Measurements from ENCODE around the gene IL17RA. TPM values are rescaled to one million over a fixed set of nuclear protein-coding genes. Genes with fewer than 3 reads are reported as not detected.

The IL17RA gene
- polyA plus RNA-seq, 12 donors: 2.9 to 11.8 (median 4.6) TPM; not detected in 1

DNA sequence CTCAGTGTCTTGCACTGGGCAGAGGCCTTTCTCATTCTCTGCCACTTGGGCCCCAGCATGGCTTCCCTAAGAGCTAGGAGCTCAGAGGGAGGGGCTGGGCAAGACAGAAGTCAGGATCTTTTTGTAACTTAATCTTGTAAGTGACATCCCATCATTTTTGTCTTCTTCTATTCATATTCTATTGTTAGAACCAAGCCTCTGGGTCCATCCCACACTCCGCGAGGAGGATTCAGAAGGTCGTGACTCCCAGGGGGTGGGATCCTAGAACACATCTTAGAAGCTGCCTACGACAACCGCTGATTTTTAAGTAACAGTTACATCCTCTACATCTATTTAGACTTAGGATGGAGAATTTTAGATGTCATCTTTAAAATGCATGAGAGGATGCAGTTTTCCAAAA lies 1.5 kb upstream of the IL17RA start:
- DNase-seq: no peak

DNA sequence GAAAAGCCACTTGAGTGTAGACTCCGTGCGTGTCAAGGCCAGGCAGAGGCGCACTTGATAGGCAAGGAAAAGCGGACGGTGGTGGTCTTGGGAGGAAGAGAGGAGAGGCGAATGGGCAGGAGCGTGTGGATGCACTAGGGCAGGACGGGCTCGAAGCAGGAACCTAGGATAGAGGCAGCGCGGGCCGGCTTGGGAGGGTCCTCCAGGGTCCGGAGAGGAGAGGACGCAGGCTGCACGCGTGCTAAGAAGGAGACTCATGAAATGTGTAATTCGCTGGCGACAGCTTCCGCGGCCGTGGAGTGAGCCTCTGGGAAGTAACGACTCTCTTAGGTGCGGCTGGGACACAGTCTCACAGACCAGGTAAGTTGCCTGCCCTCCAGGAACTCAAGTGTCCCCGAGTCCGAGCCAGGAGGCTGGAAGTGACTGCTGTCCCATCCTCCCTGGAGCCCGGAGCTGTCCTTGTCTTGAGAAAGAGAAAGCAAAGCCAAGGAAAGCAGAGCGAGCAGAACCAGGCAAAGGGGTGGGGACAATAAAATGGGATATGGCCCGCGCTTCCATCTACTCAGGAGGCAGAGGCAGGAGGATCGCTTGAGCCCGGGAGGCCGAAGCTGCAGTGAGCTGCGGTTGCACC lies 874 bp upstream of the IL17RA start:
- DNase-seq: no peak

DNA sequence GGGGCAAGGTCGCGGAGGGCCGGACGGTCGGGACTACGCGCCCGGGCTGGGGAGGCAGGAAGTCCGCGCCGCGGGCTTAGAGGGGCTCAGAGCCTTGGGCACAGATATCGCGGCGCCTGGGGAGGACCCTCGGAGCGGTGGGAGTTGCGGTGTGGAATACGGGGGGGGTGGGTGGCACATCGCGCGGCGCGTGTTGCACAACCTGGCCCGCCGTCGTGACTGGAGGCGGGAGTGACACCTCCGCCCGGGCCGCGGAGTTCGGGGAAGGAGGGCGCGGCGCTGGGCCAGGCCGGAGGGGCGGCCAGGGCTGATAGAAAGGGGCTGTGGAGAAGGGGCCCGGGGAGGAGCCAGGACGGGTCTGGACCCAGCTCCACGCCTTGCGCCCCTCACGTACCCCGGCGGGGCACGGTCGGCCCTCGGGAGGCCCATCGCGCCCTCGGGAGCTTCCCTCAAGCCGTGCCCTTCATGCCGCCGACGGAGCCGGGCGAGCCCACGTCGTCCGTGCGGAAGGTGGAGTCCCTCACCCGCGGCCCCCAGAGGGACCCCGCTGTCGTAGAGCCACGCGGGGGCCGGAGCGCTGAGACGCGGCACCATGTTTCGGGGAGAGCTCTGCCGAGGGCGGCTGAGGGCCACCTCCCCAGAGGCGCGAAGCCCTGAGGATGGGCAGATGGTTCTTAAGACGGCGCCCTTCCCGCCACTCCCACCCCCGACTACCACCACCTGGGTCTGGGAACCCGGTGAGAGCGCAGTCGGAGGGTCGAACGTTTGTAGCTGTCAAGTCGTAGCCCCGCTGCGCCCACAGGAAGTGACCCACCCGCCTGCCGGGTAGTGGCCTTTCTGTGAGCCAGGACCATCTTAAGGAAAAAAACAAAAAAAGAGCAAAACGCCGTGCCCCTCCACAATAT lies 729 bp downstream of the IL17RA start:
- no peak for DNase-seq

DNA sequence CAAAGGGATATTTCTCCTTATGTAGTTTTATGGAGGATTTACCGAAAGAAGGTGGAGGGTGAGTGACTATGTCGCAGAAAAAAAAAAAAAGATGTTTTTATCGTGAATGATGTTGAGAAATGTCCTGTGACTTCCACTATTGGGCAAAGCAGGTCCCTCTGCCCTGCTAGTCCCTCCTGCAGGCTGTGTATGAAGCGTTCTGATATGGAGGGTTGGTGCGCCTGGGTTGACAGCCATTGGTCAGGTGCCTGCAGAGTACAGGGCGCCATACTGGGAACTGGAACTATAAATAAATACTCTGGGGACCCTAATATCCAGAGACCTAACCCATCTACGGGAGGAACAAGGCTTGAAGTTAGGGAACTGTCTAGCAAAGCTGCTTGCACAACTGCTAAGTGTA lies 1.5 kb downstream of the IL17RA start:
- no peak for DNase-seq

DNA sequence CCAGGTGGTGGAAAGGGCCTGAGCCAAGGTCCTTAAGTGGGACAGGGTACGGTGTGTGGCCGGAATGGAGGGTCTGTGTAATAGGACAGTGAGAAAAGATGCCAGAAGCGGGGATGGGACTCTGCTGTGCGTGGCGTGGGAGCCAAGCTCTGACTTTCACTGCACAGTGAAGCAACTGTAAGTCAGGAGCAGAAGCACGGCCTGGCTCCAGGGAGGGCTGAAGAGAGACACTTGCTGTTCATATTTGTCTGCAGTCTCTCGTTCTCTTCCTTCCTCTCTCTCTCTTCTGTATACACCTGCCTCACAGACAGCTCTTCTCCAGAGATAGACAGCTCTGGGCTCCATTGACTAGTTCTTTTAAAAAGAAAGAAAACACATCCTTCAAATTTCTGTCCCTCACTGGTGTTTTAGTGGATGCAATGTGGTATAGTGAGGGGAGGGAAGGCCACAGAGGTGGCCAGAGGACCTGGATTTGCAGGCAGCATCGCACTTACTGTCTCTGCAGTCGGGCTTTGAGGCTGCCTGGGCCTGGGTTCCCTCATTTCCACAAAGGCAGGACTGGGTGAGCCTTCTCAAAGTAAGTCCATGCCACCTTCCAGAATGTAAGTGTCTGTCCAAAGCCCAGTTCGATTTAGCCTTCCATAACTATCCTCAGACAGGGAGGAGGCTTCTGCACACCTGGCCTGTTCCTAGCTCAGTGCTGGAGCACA lies 2.1 kb downstream of the IL17RA start:
- DNase-seq: no peak

DNA sequence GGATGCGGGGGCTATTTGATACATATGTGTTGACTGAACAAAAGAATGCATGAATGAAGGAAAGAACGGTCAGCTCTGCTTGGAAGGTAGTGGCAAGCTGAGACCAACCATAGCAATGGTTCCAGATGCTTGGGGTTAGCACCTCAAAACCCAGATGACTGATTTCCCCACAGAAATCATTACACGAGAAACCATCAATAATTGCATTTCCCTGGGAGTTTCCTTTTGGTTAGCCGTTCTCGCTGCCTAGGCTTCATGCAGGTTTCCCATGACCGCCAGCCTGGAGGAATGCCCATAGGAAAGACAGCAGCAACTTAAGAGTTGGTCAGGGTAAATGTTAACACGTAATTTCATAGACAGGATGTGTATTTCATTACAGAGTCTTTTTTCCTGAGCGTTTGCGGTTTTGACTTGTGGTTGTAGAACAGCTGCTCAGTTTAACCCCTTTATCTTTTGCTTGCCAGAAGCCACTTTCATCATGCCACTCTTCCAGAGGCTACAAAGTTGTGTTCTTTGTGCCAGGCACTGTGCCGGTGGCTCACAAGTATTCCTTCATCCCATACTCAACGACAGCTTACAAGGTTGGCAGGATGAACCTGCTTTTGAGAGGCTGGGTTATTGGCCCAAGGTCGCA lies 2.8 kb downstream of the IL17RA start:
- DNase-seq: no peak

DNA sequence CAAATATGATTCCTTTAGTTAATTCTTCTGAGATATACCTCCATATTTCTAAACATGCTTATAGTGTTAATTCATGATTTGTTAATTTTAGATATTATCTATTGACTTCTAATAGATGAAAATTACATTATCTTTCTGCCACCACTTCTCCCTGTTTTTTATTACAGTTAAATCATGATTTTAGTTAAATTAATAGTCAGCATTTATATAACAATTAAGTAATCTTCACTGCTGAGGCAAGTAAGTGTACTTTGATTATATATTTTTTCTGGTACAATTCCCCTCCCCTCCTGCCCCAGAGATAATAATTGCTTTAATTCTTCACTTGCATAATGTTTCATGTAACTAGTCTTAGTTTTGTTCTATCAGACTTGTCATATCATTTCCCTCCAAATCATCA lies 5.8 kb downstream of the IL17RA start:
- no peak for DNase-seq

DNA sequence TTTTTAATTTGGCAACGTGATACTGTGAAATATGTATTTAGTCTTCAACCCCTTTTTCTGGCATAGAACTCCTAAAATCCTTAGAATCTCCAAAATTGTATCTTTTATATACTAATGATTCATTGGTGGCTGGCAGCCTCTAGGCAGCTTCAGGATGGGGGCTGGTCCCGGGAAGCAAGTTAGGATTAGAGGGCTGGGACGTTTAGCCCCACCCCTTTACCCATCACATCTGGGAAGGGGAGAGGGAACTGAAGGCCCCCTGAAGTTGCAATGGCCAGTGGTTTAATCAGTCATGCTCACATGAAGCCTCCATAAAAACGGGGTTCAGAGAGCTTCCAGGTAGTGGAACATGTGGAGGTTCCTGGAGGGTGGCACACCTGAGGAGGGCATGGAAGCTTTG lies 7.1 kb downstream of the IL17RA start:
- DNase-seq: no peak

DNA sequence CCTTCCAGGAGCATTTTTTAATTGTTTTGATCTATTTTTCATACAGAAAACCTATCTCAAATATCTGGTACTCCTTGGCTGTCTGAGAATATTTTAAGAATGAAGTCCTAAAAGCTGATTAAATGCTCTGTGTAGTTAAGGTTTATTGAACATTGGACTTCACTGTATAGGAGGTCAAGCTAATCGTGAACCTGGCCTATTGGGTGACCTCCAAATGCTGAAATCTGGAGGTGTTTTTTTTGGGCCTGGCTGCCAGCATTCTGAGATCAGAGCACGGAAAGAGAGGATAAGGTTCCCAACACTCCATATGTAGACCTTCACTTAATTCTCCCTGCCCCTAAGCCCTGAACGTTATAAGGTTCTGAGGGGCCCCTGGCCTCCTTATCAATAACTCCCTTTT lies 8.3 kb downstream of the IL17RA start:
- DNase-seq: no peak

DNA sequence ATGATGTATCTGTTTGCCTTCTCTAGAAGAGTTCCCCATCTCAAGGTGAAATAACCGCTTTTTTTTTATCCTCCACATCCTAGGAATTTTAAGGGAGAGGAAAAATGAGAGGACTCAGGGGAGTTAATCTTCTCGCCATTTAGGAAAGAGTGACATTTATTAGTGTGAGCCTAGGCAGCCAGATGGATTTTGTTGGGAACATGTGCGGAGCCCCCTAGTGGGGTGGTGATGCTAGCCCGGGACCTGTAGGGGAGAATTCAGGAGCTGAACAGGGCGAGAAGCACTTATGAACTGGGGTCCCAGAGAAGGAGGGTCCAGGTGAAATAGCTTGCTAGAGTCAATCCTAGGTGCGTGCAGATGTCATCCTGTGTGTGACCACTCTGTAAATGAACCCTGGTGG lies 10.7 kb downstream of the IL17RA start:
- no peak for DNase-seq

DNA sequence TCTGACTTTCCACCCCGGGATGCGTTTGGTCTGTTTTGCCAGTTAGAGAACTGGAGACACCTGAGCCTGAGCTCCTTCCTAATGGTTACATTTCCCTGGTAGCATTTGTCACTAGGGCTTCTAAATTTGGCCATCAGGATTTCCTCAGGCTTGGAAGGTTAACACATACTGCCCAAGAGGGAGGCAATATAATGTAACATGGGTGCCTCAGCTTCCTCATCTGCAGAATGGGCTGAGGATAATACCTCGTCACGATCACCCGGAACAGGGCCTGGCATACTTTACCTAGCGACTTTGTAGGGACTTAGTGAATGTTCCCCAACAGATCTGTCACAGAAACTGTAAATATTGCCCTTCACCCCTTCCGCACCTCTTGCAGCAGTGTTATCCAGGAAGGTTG lies 11.3 kb downstream of the IL17RA start:
- DNase-seq: no peak

DNA sequence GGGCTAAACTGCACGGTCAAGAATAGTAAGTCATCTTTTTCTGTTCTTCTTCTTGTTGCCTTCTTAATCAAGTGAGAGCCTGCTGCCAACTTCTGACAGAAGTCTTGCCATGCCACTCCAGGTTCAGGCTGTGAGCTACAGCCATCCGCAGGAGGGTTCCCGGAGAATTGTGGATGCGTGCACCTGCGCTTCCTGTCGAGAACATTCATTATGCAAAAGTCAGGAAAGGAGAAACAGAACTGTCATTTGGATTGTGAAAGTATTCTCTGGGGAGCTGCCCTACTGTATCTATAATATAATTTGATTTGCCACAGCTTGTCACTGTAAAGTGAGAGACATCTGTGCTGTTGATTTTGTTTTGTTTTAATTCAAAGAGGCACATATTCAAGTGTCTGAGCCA lies 12.3 kb downstream of the IL17RA start:
- no peak for DNase-seq

DNA sequence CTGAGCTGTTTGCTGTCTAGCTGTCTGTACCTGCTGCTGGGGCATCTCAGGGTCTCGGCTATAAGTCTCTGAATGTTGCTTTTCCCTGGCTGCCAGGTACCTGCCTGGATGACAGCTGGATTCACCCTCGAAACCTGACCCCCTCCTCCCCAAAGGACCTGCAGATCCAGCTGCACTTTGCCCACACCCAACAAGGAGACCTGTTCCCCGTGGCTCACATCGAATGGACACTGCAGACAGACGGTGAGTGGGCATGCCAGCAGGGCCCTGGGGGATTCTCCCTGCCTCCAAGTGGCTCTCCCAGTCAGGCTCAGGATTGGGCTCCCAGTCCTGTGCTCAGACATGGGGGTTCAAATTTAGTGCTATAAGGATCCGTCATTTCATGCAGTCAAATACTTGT lies 12.9 kb downstream of the IL17RA start:
- DNase-seq: no peak

DNA sequence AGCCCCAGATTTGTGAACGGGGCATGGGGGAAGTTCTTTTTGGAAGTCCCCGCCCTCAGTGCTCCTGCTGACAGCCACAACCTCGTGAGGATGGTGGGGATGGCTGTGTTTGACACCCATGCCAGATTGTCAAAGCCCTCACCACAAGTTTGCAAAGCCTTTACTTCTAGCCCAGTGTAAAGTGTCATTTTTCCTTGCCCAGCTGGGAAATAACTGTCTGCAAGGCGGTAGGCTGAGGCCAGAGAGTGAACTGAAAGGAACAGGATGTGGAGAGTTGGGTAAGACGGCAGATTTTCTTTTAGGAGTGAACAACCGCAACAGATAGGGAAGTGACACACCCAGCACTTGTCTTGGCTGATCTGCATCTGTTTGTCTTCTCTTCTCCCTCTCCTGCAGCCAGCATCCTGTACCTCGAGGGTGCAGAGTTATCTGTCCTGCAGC lies 13.6 kb downstream of the IL17RA start:
- DNase-seq: no peak

DNA sequence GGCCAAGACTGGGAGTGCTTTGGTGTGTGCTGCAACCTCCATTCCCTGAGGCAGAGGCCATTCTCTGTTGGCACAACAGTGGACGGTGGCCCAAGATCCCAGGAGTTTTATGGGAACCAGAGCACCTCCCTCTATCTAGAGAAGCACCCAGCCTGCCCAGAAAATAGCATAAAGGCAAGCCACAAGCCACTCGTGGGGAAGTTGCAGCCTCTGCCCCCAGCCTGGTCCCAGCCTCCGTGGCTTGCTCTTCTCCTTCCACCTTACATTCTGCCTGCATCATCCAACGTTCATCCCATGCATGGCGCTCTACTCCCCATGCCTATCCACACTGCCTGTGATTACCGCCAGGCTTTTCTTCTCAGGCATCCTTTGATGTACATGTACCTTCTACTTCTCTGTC lies 15.8 kb downstream of the IL17RA start:
- no peak for DNase-seq

DNA sequence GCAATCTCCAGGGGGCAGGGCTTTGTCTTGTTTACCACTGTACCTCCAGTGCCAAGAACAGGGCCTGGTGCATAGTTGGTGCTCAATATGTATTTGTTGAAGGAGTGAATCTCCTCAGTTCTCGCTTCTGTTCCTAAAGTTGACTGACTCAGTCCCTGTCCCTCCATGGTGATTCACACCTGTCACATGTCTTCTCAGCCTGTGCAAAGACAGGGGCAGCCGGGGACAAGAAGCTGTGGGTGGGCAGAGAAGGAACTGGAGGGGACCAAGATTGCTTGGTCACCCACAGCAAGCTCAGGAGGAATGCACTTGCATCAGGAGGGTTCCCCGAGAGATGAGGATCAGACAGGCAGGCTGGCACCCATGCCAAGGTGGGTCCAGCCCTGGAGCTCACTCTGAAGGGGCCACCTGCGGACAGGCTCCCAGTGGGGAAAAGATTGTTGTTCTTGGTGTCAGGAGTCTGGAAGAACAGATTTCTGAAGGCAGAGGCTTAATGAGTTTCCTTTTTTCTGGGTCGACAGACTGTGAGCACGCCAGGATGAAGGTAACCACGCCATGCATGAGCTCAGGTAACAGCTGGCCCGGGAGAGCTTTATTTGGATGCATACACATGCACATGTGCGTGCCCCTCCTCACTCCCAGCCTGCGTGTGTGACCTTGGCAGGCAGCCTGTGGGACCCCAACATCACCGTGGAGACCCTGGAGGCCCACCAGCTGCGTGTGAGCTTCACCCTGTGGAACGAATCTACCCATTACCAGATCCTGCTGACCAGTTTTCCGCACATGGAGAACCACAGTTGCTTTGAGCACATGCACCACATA lies 16.9 kb downstream of the IL17RA start:
- DNase-seq: no peak

DNA sequence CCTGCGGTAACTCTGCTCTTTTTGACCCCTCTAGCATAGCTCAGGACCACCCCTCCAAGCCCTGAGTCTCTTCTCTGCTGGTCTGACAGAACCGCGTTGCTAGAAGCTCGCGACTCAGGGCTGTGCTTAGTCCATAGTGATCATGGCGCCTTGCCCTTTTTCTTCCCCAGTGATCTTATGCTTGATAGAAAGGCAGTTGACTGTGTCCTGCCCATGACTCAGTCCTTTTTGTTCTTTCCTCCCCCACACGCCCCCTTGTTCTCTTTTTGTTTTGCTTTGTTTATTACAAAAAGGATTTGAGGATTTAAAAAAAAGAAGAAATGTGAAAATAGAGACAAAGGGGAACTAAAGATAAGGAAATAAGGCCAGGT lies 17.5 kb downstream of the IL17RA start:
- no peak for DNase-seq

DNA sequence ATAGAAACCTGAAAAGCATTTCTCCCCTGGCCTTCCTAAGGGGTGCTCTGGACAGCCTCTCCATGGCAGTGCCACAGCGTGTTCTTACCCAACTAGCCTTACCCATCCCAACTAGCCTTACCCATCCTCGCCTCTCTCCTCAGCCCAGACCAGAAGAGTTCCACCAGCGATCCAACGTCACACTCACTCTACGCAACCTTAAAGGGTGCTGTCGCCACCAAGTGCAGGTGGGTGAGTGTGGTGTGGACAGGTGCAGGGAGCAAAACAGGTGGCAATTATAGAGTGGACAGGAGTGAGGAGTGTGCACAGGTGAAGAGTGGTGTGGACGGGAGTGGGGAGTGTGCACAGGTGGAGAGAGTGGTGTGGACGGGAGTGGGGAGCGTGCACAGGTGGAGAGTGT lies 18.6 kb downstream of the IL17RA start:
- DNase-seq: no peak

DNA sequence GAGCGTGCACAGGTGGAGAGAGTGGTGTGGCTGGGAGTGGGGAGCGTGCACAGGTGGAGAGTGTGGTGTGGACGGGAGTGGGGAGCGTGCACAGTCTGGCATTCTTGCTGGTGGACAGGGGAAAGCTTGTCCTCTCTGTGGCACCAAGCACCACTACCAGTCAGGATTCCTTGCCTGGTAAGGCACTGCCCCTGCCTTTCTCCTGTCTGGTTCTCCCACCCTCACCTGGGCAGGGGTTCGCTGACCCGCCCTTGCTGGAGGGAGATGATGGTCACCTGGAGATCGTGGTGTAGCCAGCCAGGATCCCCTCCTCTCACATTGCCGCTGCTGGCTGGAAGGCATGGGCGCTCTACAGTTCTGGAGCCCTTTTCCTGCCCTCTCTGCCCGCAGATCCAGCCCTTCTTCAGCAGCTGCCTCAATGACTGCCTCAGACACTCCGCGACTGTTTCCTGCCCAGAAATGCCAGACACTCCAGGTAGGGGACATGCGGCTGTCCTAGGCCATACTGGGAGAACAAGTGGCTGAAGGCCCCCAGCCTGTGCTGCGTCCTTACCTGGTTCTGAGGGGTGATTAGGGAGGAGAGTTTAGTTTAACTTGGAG lies 19.6 kb downstream of the IL17RA start:
- DNase-seq: no peak

DNA sequence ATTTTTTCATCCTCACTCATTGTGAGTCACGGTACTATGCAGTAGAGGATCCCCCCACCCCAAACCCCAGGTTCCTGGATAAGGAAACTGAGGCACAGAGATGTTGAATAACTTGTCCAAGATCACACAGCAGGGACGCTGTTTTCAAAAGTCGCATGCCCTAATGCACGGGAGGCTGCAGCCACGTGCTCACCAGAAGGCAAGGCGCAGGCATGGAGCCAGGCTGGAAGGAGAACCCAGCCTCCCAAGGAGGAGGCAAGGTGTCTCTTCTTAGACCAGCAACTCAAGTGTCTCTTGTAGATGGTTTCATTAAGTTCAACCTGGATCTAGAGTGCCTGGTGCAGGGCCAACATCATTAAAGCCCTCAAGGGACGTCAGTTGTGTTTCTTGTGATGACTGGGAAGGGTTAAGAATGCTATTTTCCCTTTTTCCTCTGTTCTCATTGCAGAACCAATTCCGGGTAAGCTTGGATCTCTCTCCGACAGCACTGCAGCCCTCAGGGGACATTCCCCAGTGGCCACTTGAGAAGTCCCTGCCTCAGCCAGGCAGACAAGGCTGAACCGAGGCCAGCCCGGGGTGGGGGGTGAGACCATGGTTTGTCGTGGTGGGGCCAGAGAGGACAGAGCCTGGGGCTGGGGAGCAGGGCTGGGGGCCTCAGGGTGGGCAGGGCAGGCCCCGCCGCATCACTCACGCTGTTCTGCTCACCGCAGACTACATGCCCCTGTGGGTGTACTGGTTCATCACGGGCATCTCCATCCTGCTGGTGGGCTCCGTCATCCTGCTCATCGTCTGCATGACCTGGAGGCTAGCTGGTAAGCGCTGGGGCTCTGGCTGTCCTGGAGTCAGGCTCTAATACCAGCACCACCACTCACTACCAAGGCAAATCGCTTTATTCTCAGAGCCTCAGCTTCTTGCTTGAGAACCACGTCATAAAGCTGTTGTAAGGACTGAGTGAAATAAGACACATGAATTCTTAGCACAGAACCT lies 20.6 kb downstream of the IL17RA start:
- no peak for DNase-seq

All from muscle of arm (tissue), 12 donors.